ENCODE measurements around the gene OOSP2. TPM values are rescaled to one million over a fixed set of nuclear protein-coding genes. Genes with fewer than 3 reads are reported as not detected.

Gene OOSP2
- total RNA-seq, 1 donor from 2014 or later, result not detected

DNA sequence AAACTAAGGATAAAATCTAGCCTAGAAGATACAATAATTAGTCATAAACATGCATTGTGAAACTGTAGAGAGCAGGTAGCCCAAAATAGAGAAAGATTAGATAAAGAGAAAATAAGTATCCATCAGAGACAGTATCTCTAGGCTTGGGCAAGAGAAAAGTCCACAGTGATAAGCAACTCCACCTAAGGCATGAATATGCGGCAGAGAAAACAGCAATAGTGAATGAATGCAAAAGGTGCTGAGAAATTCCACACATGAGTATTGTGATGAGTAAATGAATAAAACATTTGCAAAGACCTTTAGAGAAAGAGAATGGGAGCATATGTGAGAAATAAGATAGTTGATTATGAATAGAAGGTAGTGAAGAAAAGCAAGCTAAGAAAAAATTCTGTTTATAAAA is 57.0 kb downstream of the OOSP2 start:
- DNase-seq (ENCODE audit: low read depth), result no peak
- no peaks in the 10 kb centered on the region for H3K36me3 ChIP-seq (ENCODE audit: control insufficient read depth, insufficient read depth, low read length)
- H3K27me3 ChIP-seq (ENCODE audit: control insufficient read depth, insufficient read depth, low read length), result no peaks in the 10 kb centered on the region
- TF ChIP-seq, protein P1, sequence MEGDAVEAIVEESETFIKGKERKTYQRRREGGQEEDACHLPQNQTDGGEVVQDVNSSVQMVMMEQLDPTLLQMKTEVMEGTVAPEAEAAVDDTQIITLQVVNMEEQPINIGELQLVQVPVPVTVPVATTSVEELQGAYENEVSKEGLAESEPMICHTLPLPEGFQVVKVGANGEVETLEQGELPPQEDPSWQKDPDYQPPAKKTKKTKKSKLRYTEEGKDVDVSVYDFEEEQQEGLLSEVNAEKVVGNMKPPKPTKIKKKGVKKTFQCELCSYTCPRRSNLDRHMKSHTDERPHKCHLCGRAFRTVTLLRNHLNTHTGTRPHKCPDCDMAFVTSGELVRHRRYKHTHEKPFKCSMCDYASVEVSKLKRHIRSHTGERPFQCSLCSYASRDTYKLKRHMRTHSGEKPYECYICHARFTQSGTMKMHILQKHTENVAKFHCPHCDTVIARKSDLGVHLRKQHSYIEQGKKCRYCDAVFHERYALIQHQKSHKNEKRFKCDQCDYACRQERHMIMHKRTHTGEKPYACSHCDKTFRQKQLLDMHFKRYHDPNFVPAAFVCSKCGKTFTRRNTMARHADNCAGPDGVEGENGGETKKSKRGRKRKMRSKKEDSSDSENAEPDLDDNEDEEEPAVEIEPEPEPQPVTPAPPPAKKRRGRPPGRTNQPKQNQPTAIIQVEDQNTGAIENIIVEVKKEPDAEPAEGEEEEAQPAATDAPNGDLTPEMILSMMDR (IDR thresholded peaks at IDR 0.05; ENCODE audit: insufficient read depth, low read length, poor library complexity, severe bottlenecking), result no peak
- H3K4me3 ChIP-seq (ENCODE audit: low read depth, low read length), result no peak overlapping the region

Other genes starting within 250 kb of the OOSP2 start
- gene MRPL16, start 229.6 kb upstream of the OOSP2 start, total RNA-seq, result 34.5 and 34.6 TPM in 2 replicates
- gene CBLIF, start 194.9 kb upstream of the OOSP2 start, total RNA-seq, result not detected in 2 replicates
- 2.0 TPM in 1 of 2 replicates, not detected in the other for gene TCN1, start 173.9 kb upstream of the OOSP2 start, total RNA-seq
- gene OOSP3, start 161.6 kb upstream of the OOSP2 start, total RNA-seq, result not detected in 2 replicates
- not detected in 2 replicates for gene OOSP1, start 102.0 kb upstream of the OOSP2 start, total RNA-seq
- not detected in 2 replicates for gene OOSP4A, start 76.4 kb upstream of the OOSP2 start, total RNA-seq
- not detected in 2 replicates for gene OOSP4B, start 23.2 kb upstream of the OOSP2 start, total RNA-seq
- not detected in 2 replicates for gene MS4A3, start 16.3 kb downstream of the OOSP2 start, total RNA-seq
- 0.14 TPM in 1 of 2 replicates, not detected in the other for gene MS4A2, start 48.3 kb downstream of the OOSP2 start, total RNA-seq
- 0.55 and 2.3 TPM in 2 replicates for gene MS4A6A, start 142.7 kb downstream of the OOSP2 start, total RNA-seq
- gene MS4A4E, start 202.7 kb downstream of the OOSP2 start, total RNA-seq, result not detected in 2 replicates
- 0.27 TPM in 1 of 2 replicates, not detected in the other for gene MS4A4A, start 240.3 kb downstream of the OOSP2 start, total RNA-seq

Data from kidney epithelial cell (primary cell).